ENCODE results near the gene WASF2.

WASF2 gene

GRCh38 chr1:27397110-27397509 lies 92.9 kb downstream of the WASF2 start:
- Histone ChIP-seq H3K4me1 (no peaks in the 10 kb centered on the region), H3K9me3 (ENCODE audit: control insufficient read depth, low read length) (no peaks in the 10 kb centered on the region), H3K36me3 (ENCODE audit: control insufficient read depth, insufficient read depth, low read length) (no peaks in the 10 kb centered on the region), H3K4me3 (ENCODE audit: low read depth, low read length) (no peak overlapping the region), H2AFZ (no peak overlapping the region), H3K79me2 (no peaks in the 10 kb centered on the region), H3K27me3 (ENCODE audit: control insufficient read depth, insufficient read depth, low read length) (no peaks in the 10 kb centered on the region), H3K27ac (no peak overlapping the region), H3K9ac (no peak overlapping the region), H3K4me2 (ENCODE audit: low read length) (no peak overlapping the region)
- TF ChIP-seq CTCF (IDR thresholded peaks at IDR 0.05), result no peak

- H3K79me2 ChIP-seq, result no peaks in the 10 kb centered on the region
- H3K36me3 ChIP-seq (ENCODE audit: control insufficient read depth, insufficient read depth, low read length), result no peaks in the 10 kb centered on the region
- H3K27me3 ChIP-seq (ENCODE audit: control insufficient read depth, insufficient read depth, low read length), result no peaks in the 10 kb centered on the region
- H3K4me2 ChIP-seq (ENCODE audit: low read length), result no peak overlapping the region
- no peak overlapping the region for H2AFZ ChIP-seq
- H3K9me3 ChIP-seq (ENCODE audit: control insufficient read depth, low read length), result no peaks in the 10 kb centered on the region
- H3K4me1 ChIP-seq, result peaks cover 4% of the 10 kb centered on the region
- no peak overlapping the region for H3K4me3 ChIP-seq (ENCODE audit: low read depth, low read length)
- H3K27ac ChIP-seq, result no peak overlapping the region
- peak; percentile 87 for TF ChIP-seq CTCF (IDR thresholded peaks at IDR 0.05)
- no peak overlapping the region for H3K9ac ChIP-seq
Measured at GRCh38 chr1:27395441-27396195, 94.3 kb downstream of the WASF2 start.

- Histone ChIP-seq H2AFZ (peak overlapping the region; percentile 33), H3K9me3 (ENCODE audit: control insufficient read depth, low read length) (no peaks in the 10 kb centered on the region), H3K27me3 (ENCODE audit: control insufficient read depth, insufficient read depth, low read length) (no peaks in the 10 kb centered on the region), H3K79me2 (no peaks in the 10 kb centered on the region), H3K4me2 (ENCODE audit: low read length) (no peak overlapping the region), H3K27ac (no peak overlapping the region), H3K4me3 (ENCODE audit: low read depth, low read length) (no peak overlapping the region), H3K36me3 (ENCODE audit: control insufficient read depth, insufficient read depth, low read length) (no peaks in the 10 kb centered on the region), H3K9ac (no peak overlapping the region), H3K4me1 (peaks cover 4% of the 10 kb centered on the region)
- TF ChIP-seq CTCF (IDR thresholded peaks at IDR 0.05), result no peak
Measured at GRCh38 chr1:27394925-27395324, 95.0 kb downstream of the WASF2 start.

GRCh38 chr1:27394282-27394658 lies 95.7 kb downstream of the WASF2 start:
- H3K27me3 ChIP-seq (ENCODE audit: control insufficient read depth, insufficient read depth, low read length), result no peaks in the 10 kb centered on the region

More at GRCh38 chr1:27394282-27394658, 95.7 kb downstream of the WASF2 start:
- H2AFZ ChIP-seq, result no peak overlapping the region
- H3K9ac ChIP-seq, result no peak overlapping the region
- no peaks in the 10 kb centered on the region for H3K9me3 ChIP-seq (ENCODE audit: control insufficient read depth, low read length)
- TF ChIP-seq CTCF (IDR thresholded peaks at IDR 0.05), result no peak
- H3K4me2 ChIP-seq (ENCODE audit: low read length), result no peak overlapping the region
- no peaks in the 10 kb centered on the region for H3K79me2 ChIP-seq
- no peak overlapping the region for H3K27ac ChIP-seq
- H3K4me1 ChIP-seq, result peaks cover 4% of the 10 kb centered on the region
- no peak overlapping the region for H3K4me3 ChIP-seq (ENCODE audit: low read depth, low read length)
- H3K36me3 ChIP-seq (ENCODE audit: control insufficient read depth, insufficient read depth, low read length), result no peaks in the 10 kb centered on the region

Data from parathyroid adenoma (tissue), 2 donors.